Measurements from ENCODE around the gene DENND4C.

The DENND4C gene

DNA sequence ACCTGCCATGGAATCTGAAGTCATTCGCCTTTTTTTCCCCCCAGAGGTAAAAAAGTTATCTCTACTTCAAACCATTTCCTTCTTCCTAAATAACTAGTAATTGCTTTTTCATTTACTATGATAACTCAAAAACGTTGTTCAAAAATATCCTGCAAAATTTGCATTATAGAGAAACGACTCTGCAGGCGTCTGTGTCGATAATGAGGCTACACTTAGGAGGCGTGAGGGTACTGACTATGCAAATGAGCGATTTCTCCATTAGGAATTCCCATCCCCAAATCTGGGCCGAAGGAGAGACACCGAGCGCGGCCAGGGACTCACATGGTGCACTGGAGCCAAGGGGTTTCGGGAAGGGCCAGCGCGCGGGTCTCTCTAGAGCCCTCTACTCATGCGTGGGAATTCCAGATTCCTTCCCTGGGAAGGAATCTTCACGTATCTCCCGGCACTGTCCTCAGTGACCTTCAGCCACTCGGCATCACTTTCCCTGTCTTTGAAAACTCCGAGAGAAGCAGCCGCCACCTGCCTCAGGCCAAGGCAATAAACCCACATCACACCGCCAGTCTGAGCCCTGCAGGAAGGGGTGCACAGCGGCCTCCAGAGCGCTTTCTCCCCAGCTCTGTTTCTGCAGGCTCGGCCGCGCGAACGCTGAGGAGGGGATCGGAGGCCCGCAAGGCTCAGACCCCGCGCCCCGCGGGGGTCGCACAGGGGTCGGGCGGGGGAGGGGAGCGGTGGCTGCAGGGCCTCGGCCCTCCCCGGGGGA is 718 bp upstream of the DENND4C start:
- peaks cover 21 to 25% of the 10 kb centered on the region in 2 experiments for H3K4me1 ChIP-seq (ENCODE audit: control insufficient read depth in 1 of 2, insufficient read depth in 1 of 2, low read depth in 1 of 2, low read length in 1 of 2)
- no peaks in the 10 kb centered on the region for H3K27me3 ChIP-seq
- peak overlapping the region; percentile 84 for H3K27ac ChIP-seq
- TF ChIP-seq, protein P1, sequence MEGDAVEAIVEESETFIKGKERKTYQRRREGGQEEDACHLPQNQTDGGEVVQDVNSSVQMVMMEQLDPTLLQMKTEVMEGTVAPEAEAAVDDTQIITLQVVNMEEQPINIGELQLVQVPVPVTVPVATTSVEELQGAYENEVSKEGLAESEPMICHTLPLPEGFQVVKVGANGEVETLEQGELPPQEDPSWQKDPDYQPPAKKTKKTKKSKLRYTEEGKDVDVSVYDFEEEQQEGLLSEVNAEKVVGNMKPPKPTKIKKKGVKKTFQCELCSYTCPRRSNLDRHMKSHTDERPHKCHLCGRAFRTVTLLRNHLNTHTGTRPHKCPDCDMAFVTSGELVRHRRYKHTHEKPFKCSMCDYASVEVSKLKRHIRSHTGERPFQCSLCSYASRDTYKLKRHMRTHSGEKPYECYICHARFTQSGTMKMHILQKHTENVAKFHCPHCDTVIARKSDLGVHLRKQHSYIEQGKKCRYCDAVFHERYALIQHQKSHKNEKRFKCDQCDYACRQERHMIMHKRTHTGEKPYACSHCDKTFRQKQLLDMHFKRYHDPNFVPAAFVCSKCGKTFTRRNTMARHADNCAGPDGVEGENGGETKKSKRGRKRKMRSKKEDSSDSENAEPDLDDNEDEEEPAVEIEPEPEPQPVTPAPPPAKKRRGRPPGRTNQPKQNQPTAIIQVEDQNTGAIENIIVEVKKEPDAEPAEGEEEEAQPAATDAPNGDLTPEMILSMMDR (IDR thresholded peaks at IDR 0.05), result no peak
- H3K36me3 ChIP-seq, result no peaks in the 10 kb centered on the region
- H3K4me3 ChIP-seq (ENCODE audit: low read depth in 1 of 2, low read length in 1 of 2), result peak overlapping the region in 1 of 2 experiments; percentile 80
- H3K9me3 ChIP-seq, result no peaks in the 10 kb centered on the region

- H3K4me1 ChIP-seq (ENCODE audit: control insufficient read depth in 1 of 2, insufficient read depth in 1 of 2, low read depth in 1 of 2, low read length in 1 of 2), result peaks cover 21 to 25% of the 10 kb centered on the region in 2 experiments
- H3K4me3 ChIP-seq (ENCODE audit: low read depth in 1 of 2, low read length in 1 of 2), result peak overlapping the region; percentile 78 to 80
- H3K27me3 ChIP-seq, result no peaks in the 10 kb centered on the region
- no peaks in the 10 kb centered on the region for H3K9me3 ChIP-seq
- peak overlapping the region; percentile 84 for H3K27ac ChIP-seq
- TF ChIP-seq, protein P1 (IDR thresholded peaks at IDR 0.05), result no peak
- no peaks in the 10 kb centered on the region for H3K36me3 ChIP-seq
These were observed 822 bp downstream of the DENND4C start for GRCh38 chr9:19231126-19231903.

- TF ChIP-seq, protein P1 (IDR thresholded peaks at IDR 0.05), result no peak
- Histone ChIP-seq H3K4me3 (ENCODE audit: low read depth in 1 of 2, low read length in 1 of 2) (peak overlapping the region; percentile 78 to 80), H3K27me3 (no peaks in the 10 kb centered on the region), H3K9me3 (no peaks in the 10 kb centered on the region), H3K36me3 (no peaks in the 10 kb centered on the region), H3K4me1 (ENCODE audit: control insufficient read depth in 1 of 2, insufficient read depth in 1 of 2, low read depth in 1 of 2, low read length in 1 of 2) (peaks cover 21 to 25% of the 10 kb centered on the region in 2 experiments), H3K27ac (no peak overlapping the region)
These were observed 1.7 kb downstream of the DENND4C start for GRCh38 chr9:19231904-19232822.

GRCh38 chr9:19232823-19233194 is 2.3 kb downstream of the DENND4C start:
- Histone ChIP-seq H3K36me3 (no peaks in the 10 kb centered on the region), H3K9me3 (no peaks in the 10 kb centered on the region), H3K4me3 (ENCODE audit: low read depth in 1 of 2, low read length in 1 of 2) (no peak overlapping the region), H3K4me1 (ENCODE audit: control insufficient read depth in 1 of 2, insufficient read depth in 1 of 2, low read depth in 1 of 2, low read length in 1 of 2) (peaks cover 21 to 25% of the 10 kb centered on the region in 2 experiments), H3K27ac (no peak overlapping the region), H3K27me3 (no peaks in the 10 kb centered on the region)
- TF ChIP-seq, protein P1 (IDR thresholded peaks at IDR 0.05), result no peak

DNA sequence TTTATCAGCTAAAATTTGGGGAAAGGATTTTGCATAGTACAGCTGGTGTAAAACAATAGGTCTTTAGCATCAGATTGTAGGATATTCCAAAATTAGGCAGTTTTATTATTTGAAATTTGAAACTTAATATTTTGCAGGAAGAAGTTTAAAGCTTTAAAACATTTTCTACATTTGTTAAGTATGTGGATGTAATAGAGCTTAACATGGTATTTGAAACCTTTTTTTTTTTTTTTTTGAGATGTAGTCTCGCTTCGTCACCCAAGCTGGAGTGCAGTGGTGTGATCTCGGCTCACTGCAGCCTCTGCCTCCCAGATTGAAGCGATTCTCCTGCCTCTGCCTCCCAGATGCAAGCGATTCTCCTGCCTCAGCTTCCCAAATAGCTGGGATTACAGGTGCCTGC is 2.9 kb downstream of the DENND4C start:
- Histone ChIP-seq H3K27ac (no peak overlapping the region), H3K36me3 (no peaks in the 10 kb centered on the region), H3K27me3 (no peaks in the 10 kb centered on the region), H3K4me3 (ENCODE audit: low read depth in 1 of 2, low read length in 1 of 2) (no peak overlapping the region), H3K9me3 (no peaks in the 10 kb centered on the region), H3K4me1 (ENCODE audit: control insufficient read depth in 1 of 2, insufficient read depth in 1 of 2, low read depth in 1 of 2, low read length in 1 of 2) (peaks cover 21 to 25% of the 10 kb centered on the region in 2 experiments)
- TF ChIP-seq, protein P1 (IDR thresholded peaks at IDR 0.05), result no peak

All from neutrophil (primary cell).